Measurements from ENCODE around the gene RGL2.
"Not testable (repeated sequence)": the region's sequence is repeated elsewhere in the genome, so short reads cannot be mapped to it uniquely, and the experiment has no call there.

RGL2 gene

GRCh38 chr6:33343953-33344611 is 45.3 kb upstream of the RGL2 start:
- TF ChIP-seq, protein P1, sequence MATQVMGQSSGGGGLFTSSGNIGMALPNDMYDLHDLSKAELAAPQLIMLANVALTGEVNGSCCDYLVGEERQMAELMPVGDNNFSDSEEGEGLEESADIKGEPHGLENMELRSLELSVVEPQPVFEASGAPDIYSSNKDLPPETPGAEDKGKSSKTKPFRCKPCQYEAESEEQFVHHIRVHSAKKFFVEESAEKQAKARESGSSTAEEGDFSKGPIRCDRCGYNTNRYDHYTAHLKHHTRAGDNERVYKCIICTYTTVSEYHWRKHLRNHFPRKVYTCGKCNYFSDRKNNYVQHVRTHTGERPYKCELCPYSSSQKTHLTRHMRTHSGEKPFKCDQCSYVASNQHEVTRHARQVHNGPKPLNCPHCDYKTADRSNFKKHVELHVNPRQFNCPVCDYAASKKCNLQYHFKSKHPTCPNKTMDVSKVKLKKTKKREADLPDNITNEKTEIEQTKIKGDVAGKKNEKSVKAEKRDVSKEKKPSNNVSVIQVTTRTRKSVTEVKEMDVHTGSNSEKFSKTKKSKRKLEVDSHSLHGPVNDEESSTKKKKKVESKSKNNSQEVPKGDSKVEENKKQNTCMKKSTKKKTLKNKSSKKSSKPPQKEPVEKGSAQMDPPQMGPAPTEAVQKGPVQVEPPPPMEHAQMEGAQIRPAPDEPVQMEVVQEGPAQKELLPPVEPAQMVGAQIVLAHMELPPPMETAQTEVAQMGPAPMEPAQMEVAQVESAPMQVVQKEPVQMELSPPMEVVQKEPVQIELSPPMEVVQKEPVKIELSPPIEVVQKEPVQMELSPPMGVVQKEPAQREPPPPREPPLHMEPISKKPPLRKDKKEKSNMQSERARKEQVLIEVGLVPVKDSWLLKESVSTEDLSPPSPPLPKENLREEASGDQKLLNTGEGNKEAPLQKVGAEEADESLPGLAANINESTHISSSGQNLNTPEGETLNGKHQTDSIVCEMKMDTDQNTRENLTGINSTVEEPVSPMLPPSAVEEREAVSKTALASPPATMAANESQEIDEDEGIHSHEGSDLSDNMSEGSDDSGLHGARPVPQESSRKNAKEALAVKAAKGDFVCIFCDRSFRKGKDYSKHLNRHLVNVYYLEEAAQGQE (IDR thresholded peaks at IDR 0.05; ENCODE audit: insufficient replicate concordance, low read depth), result no peak
- TF ChIP-seq GABPA (IDR thresholded peaks at IDR 0.05; ENCODE audit: low read depth), result no peak
- TF ChIP-seq, protein P2, sequence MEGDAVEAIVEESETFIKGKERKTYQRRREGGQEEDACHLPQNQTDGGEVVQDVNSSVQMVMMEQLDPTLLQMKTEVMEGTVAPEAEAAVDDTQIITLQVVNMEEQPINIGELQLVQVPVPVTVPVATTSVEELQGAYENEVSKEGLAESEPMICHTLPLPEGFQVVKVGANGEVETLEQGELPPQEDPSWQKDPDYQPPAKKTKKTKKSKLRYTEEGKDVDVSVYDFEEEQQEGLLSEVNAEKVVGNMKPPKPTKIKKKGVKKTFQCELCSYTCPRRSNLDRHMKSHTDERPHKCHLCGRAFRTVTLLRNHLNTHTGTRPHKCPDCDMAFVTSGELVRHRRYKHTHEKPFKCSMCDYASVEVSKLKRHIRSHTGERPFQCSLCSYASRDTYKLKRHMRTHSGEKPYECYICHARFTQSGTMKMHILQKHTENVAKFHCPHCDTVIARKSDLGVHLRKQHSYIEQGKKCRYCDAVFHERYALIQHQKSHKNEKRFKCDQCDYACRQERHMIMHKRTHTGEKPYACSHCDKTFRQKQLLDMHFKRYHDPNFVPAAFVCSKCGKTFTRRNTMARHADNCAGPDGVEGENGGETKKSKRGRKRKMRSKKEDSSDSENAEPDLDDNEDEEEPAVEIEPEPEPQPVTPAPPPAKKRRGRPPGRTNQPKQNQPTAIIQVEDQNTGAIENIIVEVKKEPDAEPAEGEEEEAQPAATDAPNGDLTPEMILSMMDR (IDR thresholded peaks at IDR 0.05; ENCODE audit: insufficient read depth, low read length), result no peak
- TF ChIP-seq SPI1 (IDR thresholded peaks at IDR 0.05; ENCODE audit: borderline replicate concordance, low read depth), result no peak
- no peak for TF ChIP-seq POLR2AphosphoS5 (IDR thresholded peaks at IDR 0.05; ENCODE audit: low read depth)
- Histone ChIP-seq H3K27me3 (ENCODE audit: insufficient read depth, poor library complexity, severe bottlenecking) (no peaks in the 10 kb centered on the region), H3K27ac (replicated peaks) (no peak overlapping the region), H3K4me3 (replicated peaks; ENCODE audit: insufficient read depth, low read length) (no peak overlapping the region)
- DNase-seq (ENCODE audit: low read depth in 1 of 2, low spot score in 1 of 2), result no peak

GRCh38 chr6:33343606-33343952 is 44.8 kb upstream of the RGL2 start:
- H3K27me3 ChIP-seq (ENCODE audit: insufficient read depth, poor library complexity, severe bottlenecking); H3K27ac ChIP-seq (replicated peaks); DNase-seq (ENCODE audit: low read depth in 1 of 2, low spot score in 1 of 2); H3K4me3 ChIP-seq (replicated peaks; ENCODE audit: insufficient read depth, low read length): not testable (repeated sequence)

- TF ChIP-seq, protein P2 (IDR thresholded peaks at IDR 0.05; ENCODE audit: insufficient read depth, low read length), result no peak
- TF ChIP-seq SPI1 (IDR thresholded peaks at IDR 0.05; ENCODE audit: borderline replicate concordance, low read depth) (peak; percentile 82), POLR2AphosphoS5 (IDR thresholded peaks at IDR 0.05; ENCODE audit: low read depth) (no peak), GABPA (IDR thresholded peaks at IDR 0.05; ENCODE audit: low read depth) (no peak)
- TF ChIP-seq, protein P1 (IDR thresholded peaks at IDR 0.05; ENCODE audit: insufficient replicate concordance, low read depth), result no peak
- Histone ChIP-seq H3K4me3 (replicated peaks; ENCODE audit: insufficient read depth, low read length) (no peak overlapping the region), H3K27me3 (ENCODE audit: insufficient read depth, poor library complexity, severe bottlenecking) (no peaks in the 10 kb centered on the region), H3K27ac (replicated peaks) (no peak overlapping the region)
- no peak for DNase-seq (ENCODE audit: low read depth in 1 of 2, low spot score in 1 of 2)
Observed at GRCh38 chr6:33339193-33339592, 40.5 kb upstream of the RGL2 start.

DNA sequence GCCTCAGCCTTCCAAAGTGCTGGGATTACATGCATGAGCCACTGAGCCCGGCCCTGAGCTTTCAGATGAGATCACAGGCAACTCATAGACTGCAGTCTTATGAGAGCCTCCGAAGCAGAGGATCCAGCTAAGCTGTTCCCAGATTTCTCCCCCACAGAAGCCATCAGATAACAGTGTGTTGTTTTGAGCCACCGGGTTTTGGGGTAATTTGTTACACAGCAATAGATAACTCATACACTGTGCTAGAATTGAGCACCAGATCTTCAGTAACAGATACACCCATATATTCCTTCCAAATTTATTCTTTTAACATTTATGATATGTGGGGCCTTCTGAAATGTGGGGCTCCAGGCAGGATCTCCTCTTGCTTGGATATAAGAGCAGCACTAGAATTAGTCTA is 37.8 kb upstream of the RGL2 start:
- Histone ChIP-seq H3K27me3 (ENCODE audit: insufficient read depth, poor library complexity, severe bottlenecking) (no peaks in the 10 kb centered on the region), H3K27ac (replicated peaks) (no peak overlapping the region), H3K4me3 (replicated peaks; ENCODE audit: insufficient read depth, low read length) (no peak overlapping the region)
- TF ChIP-seq POLR2AphosphoS5 (IDR thresholded peaks at IDR 0.05; ENCODE audit: low read depth), result no peak
- TF ChIP-seq, protein P2 (IDR thresholded peaks at IDR 0.05; ENCODE audit: insufficient read depth, low read length), result no peak
- TF ChIP-seq SPI1 (IDR thresholded peaks at IDR 0.05; ENCODE audit: borderline replicate concordance, low read depth), result no peak
- TF ChIP-seq, protein P1 (IDR thresholded peaks at IDR 0.05; ENCODE audit: insufficient replicate concordance, low read depth), result no peak
- TF ChIP-seq GABPA (IDR thresholded peaks at IDR 0.05; ENCODE audit: low read depth), result no peak
- DNase-seq (ENCODE audit: low read depth in 1 of 2, low spot score in 1 of 2), result no peak
